Measurements from ENCODE around the gene CMTM7. TPM values are rescaled to one million over a fixed set of nuclear protein-coding genes. Genes with fewer than 3 reads are reported as not detected.
"Not testable (repeated sequence)": the region's sequence is repeated elsewhere in the genome, so short reads cannot be mapped to it uniquely, and the experiment has no call there.

The CMTM7 gene
- total RNA-seq, 2 donors from 2014 or later: 8.0 to 10.2 TPM

- DNase-seq (no peak), ATAC-seq (no peak)
- intact Hi-C loops (cut with DNase I): no loop called here
These were observed 39.2 kb downstream of the CMTM7 start for GRCh38 chr3:32430900-32431299.

- intact Hi-C loops (cut with DNase I): no loop called here
- ATAC-seq: no peak
- no peak for DNase-seq
These were observed 39.8 kb downstream of the CMTM7 start for GRCh38 chr3:32431481-32431880.

GRCh38 chr3:32432045-32432710, 40.5 kb downstream of the CMTM7 start:
- intact Hi-C loops (cut with DNase I): no loop called here
- ATAC-seq: no peak

GRCh38 chr3:32432711-32433530, 41.3 kb downstream of the CMTM7 start:
- DNase-seq (no peak), ATAC-seq (peak in 1 of 2 donors; percentile 31)
- intact Hi-C loops (cut with DNase I): no loop called here

More at GRCh38 chr3:32432045-32432710, 40.5 kb downstream of the CMTM7 start:
- DNase-seq: no peak

- intact Hi-C loops (cut with DNase I): no loop called here
- ATAC-seq: no peak
- no peak for DNase-seq
These were observed 42.6 kb downstream of the CMTM7 start for GRCh38 chr3:32434206-32434605.

- intact Hi-C loops (cut with DNase I): no loop called here
- DNase-seq: no peak
- ATAC-seq: no peak
These were observed 44.5 kb downstream of the CMTM7 start for GRCh38 chr3:32435911-32436815.

- DNase-seq: no peak
- ATAC-seq: no peak
- intact Hi-C loops (cut with DNase I): no loop called here
These were observed 45.1 kb downstream of the CMTM7 start for GRCh38 chr3:32436816-32437189.

- ATAC-seq (no peak), DNase-seq (no peak)
- intact Hi-C loops (cut with DNase I): no loop called here
These were observed 46.2 kb downstream of the CMTM7 start for GRCh38 chr3:32437896-32438295.

GRCh38 chr3:32438596-32439344, 47.1 kb downstream of the CMTM7 start:
- no peak for DNase-seq
- intact Hi-C loops (cut with DNase I): no loop called here

GRCh38 chr3:32439421-32439820, 47.8 kb downstream of the CMTM7 start:
- DNase-seq; ATAC-seq; intact Hi-C loops (cut with DNase I): not testable (repeated sequence)

More at GRCh38 chr3:32438596-32439344, 47.1 kb downstream of the CMTM7 start:
- no peak for ATAC-seq

- intact Hi-C loops (cut with DNase I): no loop called here
- no peak for ATAC-seq
- DNase-seq: no peak
These were observed 49.1 kb downstream of the CMTM7 start for GRCh38 chr3:32440611-32441350.

GRCh38 chr3:32442766-32443165, 51.1 kb downstream of the CMTM7 start:
- ATAC-seq: no peak
- intact Hi-C loops (cut with DNase I): no loop called here
- no peak for DNase-seq

GRCh38 chr3:32443478-32443877, 51.8 kb downstream of the CMTM7 start:
- ATAC-seq (no peak), DNase-seq (no peak)
- intact Hi-C loops (cut with DNase I): no loop called here

- intact Hi-C loops (cut with DNase I): no loop called here
- DNase-seq (no peak), ATAC-seq (no peak)
These were observed 56.3 kb downstream of the CMTM7 start for GRCh38 chr3:32447865-32448400.

- intact Hi-C loops (cut with DNase I): no loop called here
- DNase-seq (no peak), ATAC-seq (peak in 1 of 2 donors; percentile 65)
These were observed 57.2 kb downstream of the CMTM7 start for GRCh38 chr3:32448686-32449474.

- DNase-seq: no peak
- intact Hi-C loops (cut with DNase I): no loop called here
- no peak for ATAC-seq
These were observed 58.0 kb downstream of the CMTM7 start for GRCh38 chr3:32449691-32450090.

GRCh38 chr3:32450426-32450825, 58.8 kb downstream of the CMTM7 start:
- no peak for DNase-seq
- intact Hi-C loops (cut with DNase I): no loop called here
- ATAC-seq: no peak
